Calu3 (cell line): Measurements from ENCODE around the gene RRP15. TPM values are rescaled to one million over a fixed set of nuclear protein-coding genes. Genes with fewer than 3 reads are reported as not detected.

ENCODE experiments used
- BruUV-seq: library from RNA; stranded (reverse); fragments of 400-500 nt; replicated peaks from 2 replicates; lab custom pipeline; 2021; lab: Mats Ljungman, UMichigan
- CTCF ChIA-PET: fragments of 300-600 bp; sonication (Branson Sonifier 250); formaldehyde crosslinking; loops from one replicate; lab custom pipeline; 2022; ENCODE audit warnings: antibody characterized with exemption; lab: Charles Lee
- DNase-seq: peaks from one replicate; pipeline ENCODE4 v3.0.0; 2022
- H3K27ac Mint-ChIP-seq: one replicate; pipeline ENCODE4 v1.8.0; 2022; ENCODE audit warnings: mixed read lengths; ENCODE audit not compliant: unreplicated experiment
- H3K27me3 Mint-ChIP-seq: one replicate; pipeline ENCODE4 v1.8.0; 2022; ENCODE audit warnings: mixed read lengths; ENCODE audit not compliant: unreplicated experiment
- H3K36me3 Mint-ChIP-seq: one replicate; pipeline ENCODE4 v1.8.0; 2022; ENCODE audit warnings: mild to moderate bottlenecking, moderate library complexity, mixed read lengths; ENCODE audit not compliant: insufficient read depth, unreplicated experiment
- H3K4me1 Mint-ChIP-seq: one replicate; pipeline ENCODE4 v1.8.0; 2022; ENCODE audit warnings: mild to moderate bottlenecking, low read depth, mixed read lengths; ENCODE audit not compliant: unreplicated experiment
- H3K4me3 Mint-ChIP-seq: one replicate; pipeline ENCODE4 v1.8.0; 2022; ENCODE audit warnings: mild to moderate bottlenecking, low read depth, moderate library complexity, mixed read lengths; ENCODE audit not compliant: unreplicated experiment
- H3K9me3 Mint-ChIP-seq: one replicate; pipeline ENCODE4 v1.8.0; 2022; ENCODE audit warnings: low read depth, mixed read lengths; ENCODE audit not compliant: unreplicated experiment
- intact Hi-C: fragments of 100-400 bp; cut with micrococcal nuclease; formaldehyde crosslinking; loops from one replicate; pipeline ENCODE4 v1.10.0; 2022; ENCODE audit not compliant: unreplicated experiment
- total RNA-seq: library from RNA; stranded (reverse); gene quantifications from 2 replicates; pipeline ENCODE4 v1.2.3, GENCODE V29; 2022
- TF ChIP-seq, protein P1 (sequence below): fragments of 200-600 bp; IDR thresholded peaks from one replicate; pipeline ENCODE4 v1.8.0; 2022; ENCODE audit warnings: antibody characterized with exemption; ENCODE audit not compliant: unreplicated experiment

RRP15 gene
- total RNA-seq, 1 experiment from 2014 or later, result 44.0 TPM

DNA sequence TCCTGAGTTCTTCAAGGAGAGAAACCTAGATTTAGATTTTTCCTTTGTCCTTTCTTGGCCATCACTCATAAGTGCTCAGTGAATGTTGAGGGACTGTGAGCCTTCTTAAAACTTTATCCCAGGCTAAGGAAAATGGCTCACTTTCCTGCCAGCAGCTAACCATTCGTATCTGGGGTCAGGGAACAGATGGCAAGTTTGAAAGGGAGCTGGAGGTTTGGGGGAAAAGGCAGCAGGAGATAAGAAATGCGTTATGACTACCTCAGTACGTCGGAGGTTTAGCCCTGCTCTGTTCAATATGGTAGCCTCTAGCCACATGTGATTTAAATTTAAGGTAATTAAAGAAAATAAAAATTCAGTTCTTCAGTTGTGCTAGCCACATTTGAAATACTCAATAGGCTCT is 13.3 kb downstream of the RRP15 start:
- peaks cover 36% of the 10 kb centered on the region for H3K4me1 Mint-ChIP-seq
- H3K27me3 Mint-ChIP-seq, result no peaks in the 10 kb centered on the region
- TF ChIP-seq, protein P1, sequence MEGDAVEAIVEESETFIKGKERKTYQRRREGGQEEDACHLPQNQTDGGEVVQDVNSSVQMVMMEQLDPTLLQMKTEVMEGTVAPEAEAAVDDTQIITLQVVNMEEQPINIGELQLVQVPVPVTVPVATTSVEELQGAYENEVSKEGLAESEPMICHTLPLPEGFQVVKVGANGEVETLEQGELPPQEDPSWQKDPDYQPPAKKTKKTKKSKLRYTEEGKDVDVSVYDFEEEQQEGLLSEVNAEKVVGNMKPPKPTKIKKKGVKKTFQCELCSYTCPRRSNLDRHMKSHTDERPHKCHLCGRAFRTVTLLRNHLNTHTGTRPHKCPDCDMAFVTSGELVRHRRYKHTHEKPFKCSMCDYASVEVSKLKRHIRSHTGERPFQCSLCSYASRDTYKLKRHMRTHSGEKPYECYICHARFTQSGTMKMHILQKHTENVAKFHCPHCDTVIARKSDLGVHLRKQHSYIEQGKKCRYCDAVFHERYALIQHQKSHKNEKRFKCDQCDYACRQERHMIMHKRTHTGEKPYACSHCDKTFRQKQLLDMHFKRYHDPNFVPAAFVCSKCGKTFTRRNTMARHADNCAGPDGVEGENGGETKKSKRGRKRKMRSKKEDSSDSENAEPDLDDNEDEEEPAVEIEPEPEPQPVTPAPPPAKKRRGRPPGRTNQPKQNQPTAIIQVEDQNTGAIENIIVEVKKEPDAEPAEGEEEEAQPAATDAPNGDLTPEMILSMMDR, result no peak
- H3K4me3 Mint-ChIP-seq, result no peak overlapping the region
- peak overlapping the region; percentile 63 for H3K27ac Mint-ChIP-seq
- H3K36me3 Mint-ChIP-seq, result no peaks in the 10 kb centered on the region
- BruUV-seq, result no TSS peak
- no peak for DNase-seq
- no peaks in the 10 kb centered on the region for H3K9me3 Mint-ChIP-seq
- intact Hi-C loops, result no loop called here
- CTCF ChIA-PET, result interaction anchor here (1.8 kb wide), 1 partner anchor 769 kb away, joined by 5 read pairs; no protein-coding TSS in a partner anchor

DNA sequence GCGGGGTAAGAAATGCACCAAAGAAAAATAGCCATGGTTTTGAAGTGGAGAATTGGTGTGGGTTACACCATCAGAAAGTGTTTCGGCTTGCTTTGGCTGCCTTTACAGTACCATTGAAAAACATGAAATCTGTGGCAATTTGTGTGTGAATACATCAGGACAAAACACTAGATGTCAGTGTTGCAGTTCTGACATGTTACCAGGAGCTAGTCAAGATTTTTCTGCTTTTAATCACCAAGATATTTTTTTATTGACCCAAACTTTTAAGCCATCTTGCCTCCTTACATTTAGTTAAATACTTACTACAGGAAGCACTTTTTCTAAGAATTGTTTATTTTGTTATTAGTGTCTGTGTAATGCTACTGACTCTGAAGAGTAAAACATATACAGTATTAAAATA is 14.3 kb downstream of the RRP15 start:
- CTCF ChIA-PET, result interaction anchor here (0.5 to 1.8 kb wide), 8 partner anchors 8 to 1513 kb away, joined by 3 to 7 read pairs (median 4); partner anchors contain the start of genes RRP15 and TGFB2
- TF ChIP-seq, protein P1, result peak; percentile 35
- no peak for DNase-seq
- Mint-ChIP-seq H3K27me3 (no peaks in the 10 kb centered on the region), H3K9me3 (no peaks in the 10 kb centered on the region), H3K4me1 (peaks cover 36% of the 10 kb centered on the region), H3K36me3 (no peaks in the 10 kb centered on the region), H3K27ac (no peak overlapping the region), H3K4me3 (no peak overlapping the region)
- intact Hi-C loops, result no loop called here
- no TSS peak for BruUV-seq

DNA sequence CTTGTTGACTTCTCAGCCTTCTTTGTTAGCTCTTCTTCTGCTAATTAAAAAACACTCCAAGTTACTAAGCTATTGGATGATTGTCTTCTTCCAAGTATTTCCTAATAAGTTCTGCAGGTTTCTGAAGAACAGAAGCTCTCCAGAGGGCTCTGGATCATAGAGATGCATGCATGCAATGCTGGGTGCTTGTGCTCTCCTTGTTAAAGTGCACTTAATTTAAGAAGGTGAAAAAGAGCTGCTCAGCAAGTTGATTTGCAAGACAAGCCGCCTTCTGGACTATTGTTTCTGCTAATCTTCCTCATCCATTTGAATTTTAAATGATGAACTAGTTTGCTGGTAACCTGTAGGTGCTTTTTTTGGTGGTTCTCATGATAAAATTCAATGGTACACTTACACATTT is 16.1 kb downstream of the RRP15 start:
- no peaks in the 10 kb centered on the region for H3K9me3 Mint-ChIP-seq
- no peak overlapping the region for H3K27ac Mint-ChIP-seq
- CTCF ChIA-PET, result interaction anchor here (0.6 kb wide), 1 partner anchor 813 kb away, joined by 3 read pairs; no protein-coding TSS in a partner anchor
- DNase-seq, result no peak
- no peaks in the 10 kb centered on the region for H3K27me3 Mint-ChIP-seq
- H3K4me3 Mint-ChIP-seq, result no peak overlapping the region
- intact Hi-C loops, result no loop called here
- TF ChIP-seq, protein P1, result no peak
- H3K4me1 Mint-ChIP-seq, result peaks cover 33% of the 10 kb centered on the region
- BruUV-seq, result no TSS peak
- no peaks in the 10 kb centered on the region for H3K36me3 Mint-ChIP-seq

DNA sequence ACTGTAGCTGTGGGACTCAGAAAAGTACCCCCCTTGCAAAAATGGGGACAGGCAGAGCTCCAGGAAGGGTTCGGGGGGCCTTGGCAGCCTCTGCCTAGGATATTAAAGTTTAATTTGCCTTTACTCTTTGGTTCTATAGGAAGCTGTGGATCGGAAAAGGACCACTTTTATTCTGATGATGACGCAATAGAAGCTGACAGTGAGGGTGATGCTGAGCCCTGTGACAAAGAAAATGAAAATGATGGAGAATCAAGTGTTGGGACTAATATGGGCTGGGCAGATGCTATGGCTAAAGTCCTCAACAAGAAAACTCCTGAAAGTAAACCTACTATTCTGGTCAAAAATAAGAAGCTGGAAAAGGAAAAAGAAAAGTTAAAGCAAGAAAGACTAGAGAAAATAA is 17.1 kb downstream of the RRP15 start:
- BruUV-seq, result no TSS peak
- no peak overlapping the region for H3K4me3 Mint-ChIP-seq
- CTCF ChIA-PET, result no interaction called here
- H3K36me3 Mint-ChIP-seq, result no peaks in the 10 kb centered on the region
- H3K4me1 Mint-ChIP-seq, result peaks cover 24% of the 10 kb centered on the region
- no peak for DNase-seq
- H3K9me3 Mint-ChIP-seq, result no peaks in the 10 kb centered on the region
- no peak overlapping the region for H3K27ac Mint-ChIP-seq
- TF ChIP-seq, protein P1, result no peak
- H3K27me3 Mint-ChIP-seq, result no peaks in the 10 kb centered on the region
- intact Hi-C loops, result no loop called here
